HG02759 (cell line): ENCODE measurements around the gene PRR29.

ENCODE experiments used
- ATAC-seq: cut with Tn5 transposase; IDR thresholded peaks from one replicate; pipeline ENCODE4 v1.9.1; 2021; ENCODE audit warnings: mild to moderate bottlenecking, moderate library complexity; ENCODE audit not compliant: unreplicated experiment

The PRR29 gene

DNA sequence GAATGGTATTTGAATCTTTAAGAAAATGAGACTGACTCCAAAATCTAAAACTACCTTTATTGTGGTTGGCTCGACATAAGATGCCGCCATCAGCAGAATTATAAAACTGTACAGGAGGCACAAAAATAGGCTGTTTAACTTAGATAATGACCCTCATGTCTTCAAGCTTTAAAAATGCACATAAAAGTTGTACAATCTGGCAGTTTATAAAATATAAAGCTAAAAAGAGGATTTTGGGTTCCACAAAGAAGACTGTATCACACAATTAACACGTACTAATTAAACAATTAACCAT is 40.9 kb downstream of the PRR29 start:
- no peak for ATAC-seq

DNA sequence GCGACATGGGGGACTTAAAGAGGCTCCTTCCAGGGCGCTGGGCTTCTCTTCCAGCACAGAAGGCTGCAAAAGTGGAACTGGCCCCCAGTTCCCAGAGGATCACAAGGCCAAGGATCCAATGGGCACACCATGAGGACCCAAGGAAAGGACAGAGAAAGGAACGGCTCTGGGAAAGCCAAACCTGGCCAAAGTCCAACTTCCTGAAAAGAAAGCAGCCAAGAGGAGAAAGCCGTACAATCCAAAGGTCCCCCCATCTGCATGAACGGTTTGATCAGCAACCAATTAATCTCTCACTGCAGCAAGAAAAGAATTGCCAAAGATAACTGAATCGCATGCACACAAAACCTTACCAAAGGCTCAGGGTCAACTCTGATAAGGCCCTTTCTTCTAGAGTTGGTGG is 42.1 kb downstream of the PRR29 start:
- ATAC-seq: no peak

DNA sequence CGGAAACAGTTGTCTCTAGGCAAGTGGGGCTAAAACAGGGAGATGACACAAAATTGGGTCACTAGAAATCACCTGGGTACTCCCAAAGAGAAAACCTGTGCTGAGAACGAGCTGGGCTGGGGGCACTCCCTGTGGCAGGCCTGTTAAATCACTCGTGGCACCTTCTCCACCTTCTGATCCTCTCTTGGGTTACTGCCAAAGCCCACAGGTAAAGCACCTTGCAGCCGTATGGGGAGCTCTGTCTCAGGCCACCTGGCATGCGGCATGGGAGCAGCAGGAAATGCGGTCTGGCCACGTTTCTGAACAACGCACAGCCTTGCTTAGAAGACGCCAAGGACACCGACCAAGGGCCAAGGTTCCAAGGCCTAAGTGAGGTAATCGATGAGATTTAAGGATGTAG is 43.8 kb downstream of the PRR29 start:
- no peak for ATAC-seq

DNA sequence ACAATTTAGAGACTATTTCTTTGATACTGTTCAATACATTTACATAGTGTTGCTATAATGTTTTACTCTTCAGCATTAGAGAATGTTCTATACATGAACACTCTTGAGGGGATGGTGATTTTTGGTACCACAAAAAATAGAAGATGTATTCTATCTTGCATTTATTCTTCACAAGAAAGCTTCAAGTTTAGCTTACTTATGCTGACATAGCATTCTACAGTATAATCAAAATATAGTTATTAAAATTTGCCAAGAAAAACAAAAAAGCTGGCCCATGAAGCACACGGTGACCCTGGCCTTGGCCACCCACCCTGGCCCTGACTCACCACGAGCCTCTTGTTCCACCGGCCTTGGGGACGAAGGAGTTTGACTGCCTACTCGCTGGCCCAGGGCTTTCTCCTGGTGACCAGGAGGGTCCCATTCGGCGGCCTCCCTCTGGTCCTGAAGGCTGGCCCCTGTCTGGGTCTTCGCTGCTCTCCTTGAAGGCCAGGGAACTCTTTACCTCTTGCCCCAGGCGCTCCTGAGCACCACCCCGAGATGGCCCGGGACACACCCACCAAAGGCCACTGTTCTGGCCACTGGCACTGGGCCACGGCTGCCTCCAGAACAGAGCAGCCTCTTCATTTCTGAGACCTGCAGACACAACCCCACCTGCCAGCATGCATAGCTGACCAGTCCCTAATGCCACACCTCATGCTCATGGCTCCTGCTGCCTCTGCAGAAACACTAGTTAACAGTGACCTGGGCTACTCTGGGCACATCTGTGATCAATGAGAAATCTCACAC is 44.7 kb downstream of the PRR29 start:
- no peak for ATAC-seq

DNA sequence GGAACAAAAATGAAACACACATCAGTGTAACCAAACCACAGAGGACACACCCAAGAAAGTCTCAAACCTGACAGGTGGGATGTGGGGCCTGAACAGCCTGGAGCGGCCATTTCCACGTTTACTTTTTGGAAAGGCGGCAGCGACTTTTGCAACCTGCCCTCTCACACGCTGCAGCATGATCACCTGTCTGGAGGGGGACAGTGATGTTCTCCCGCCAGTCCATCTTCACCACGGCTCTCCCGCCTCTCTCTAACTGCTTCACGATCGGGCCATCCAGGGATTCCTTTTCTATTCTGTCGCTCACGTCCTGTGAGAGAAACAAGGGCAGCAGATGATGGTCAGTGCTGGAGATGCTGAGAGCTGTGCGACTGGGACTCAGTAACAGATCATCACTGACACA is 47.0 kb downstream of the PRR29 start:
- no peak for ATAC-seq

DNA sequence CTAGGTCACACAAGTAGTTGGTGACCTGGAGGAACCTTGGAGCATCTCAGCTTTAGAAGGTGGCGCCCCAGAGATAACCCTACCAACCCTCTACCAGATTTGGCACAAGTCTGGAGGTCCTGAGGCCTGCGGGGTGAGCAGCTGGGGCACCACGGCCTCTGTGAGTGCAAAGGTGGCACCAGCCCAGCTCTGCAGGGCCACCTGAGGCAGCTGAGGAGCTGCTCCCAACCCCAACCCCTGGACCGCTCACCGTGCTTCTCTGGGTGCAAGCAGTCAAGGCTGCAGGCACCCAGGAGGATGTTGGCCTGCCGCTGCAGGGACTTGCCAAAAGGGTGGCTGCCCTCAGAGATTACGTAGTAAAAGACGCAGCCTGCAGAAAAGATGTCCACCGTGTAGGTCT is 50.7 kb downstream of the PRR29 start:
- no peak for ATAC-seq

DNA sequence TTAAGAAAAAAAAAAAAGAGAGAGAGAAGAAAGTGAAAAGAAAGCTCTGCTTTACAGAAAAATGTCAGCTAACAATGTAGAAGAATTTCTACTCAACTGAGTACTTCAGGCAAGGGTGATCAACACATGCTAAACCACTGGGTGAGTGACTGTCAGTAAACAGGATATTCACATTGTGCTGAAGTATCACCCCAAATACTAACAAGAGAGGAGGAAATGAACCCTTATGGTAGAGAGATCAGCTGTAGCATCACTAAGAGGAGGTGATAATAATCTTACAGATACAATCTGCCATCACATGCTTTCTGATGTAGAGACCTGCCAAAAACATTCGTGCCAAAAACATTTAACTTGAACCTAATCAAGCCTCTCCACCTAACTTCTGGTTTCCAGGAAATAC is 53.0 kb downstream of the PRR29 start:
- no peak for ATAC-seq

DNA sequence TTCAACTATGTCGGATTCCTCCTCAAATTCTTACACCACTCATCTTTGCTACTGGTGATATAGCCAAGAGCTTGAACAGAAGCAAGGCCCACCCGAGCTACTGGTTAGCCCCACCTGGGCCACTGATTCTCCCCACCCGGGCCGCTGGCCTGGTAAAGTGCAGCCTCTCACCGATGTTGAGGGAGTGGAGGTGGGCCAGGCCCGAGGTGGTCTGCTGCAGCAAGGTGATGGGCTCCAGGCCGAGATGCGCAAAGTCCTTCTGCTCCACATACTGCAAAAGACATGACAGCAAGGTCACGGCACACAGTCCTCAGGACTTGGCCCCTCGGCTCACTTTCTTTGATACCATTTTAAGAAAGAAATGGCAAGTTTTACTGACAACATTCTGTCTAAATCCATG is 55.0 kb downstream of the PRR29 start:
- no peak for ATAC-seq
